ENCODE results near the gene ODAD3. TPM values are rescaled to one million over a fixed set of nuclear protein-coding genes. Genes with fewer than 3 reads are reported as not detected.
"Not testable (repeated sequence)": the region's sequence is repeated elsewhere in the genome, so short reads cannot be mapped to it uniquely, and the experiment has no call there.

The ODAD3 gene
- polyA plus RNA-seq, 3 donors from 2014 or later = not detected

DNA sequence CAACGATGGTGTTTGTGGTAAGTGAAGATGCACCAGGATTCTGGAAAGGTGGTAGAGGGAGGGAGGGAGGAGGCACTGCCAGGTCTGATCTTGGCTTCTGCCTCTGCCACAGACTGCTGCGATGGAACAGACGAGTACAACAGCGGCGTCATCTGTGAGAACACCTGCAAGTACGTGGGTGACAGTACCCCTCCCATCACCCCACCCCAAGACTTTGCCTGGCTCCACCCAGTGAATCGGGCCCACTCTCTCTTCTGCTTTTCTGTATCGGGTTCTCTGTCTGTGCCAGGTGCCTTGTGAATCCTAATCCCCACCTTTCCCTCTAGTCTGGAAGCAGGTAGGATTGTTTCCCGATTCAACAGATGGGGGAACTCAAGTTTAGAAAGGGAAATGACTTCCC, 3.0 kb upstream of the ODAD3 start:
- Mint-ChIP-seq H3K4me3 (peak overlapping the region in 4 of 5 donors; percentile 40 to 100 (median 56)), H3K27me3 (ENCODE audit: low read depth in 3 of 3) (peaks cover 5 to 8% (median 6%) of the 10 kb centered on the region in 3 donors), H3K27ac (peak overlapping the region in 2 of 6 donors; percentile 34 to 76), H3K9me3 (no peaks in the 10 kb centered on the region), H3K36me3 (peaks cover 3 to 25% (median 15%) of the 10 kb centered on the region in 3 donors), H3K4me1 (peaks cover 29 to 47% of the 10 kb centered on the region in 2 donors)
- no peak for DNase-seq

DNA sequence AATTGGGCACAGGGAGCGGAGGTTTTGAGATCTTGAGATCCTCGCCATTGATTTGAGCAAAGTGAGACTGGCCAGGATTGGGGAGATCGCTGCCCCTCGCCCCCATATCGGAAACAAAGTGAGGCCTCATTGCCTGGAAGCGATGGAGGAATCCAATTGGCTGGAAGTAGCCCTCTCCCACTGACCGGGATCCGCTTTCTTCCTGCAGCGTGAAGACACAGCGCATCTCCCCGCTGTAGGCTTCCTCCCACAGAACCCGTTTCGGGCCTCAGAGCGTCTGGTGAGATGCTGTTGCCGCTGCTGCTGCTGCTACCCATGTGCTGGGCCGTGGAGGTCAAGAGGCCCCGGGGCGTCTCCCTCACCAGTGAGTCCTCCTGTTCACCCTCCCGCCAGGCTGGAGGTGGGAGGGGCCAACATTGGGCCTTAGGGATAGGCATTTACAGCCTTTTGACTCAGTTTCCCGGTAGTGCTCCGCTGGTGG, 952 bp upstream of the ODAD3 start:
- peak overlapping the region; percentile 92 to 99 (median 98) for H3K27ac Mint-ChIP-seq
- H3K27me3 Mint-ChIP-seq (ENCODE audit: low read depth in 3 of 3) = peaks cover 5 to 8% (median 6%) of the 10 kb centered on the region in 3 donors
- DNase-seq = peak in 1 of 3 donors; percentile 13
- peak overlapping the region; percentile 99 to 100 (median 100) for H3K4me3 Mint-ChIP-seq
- no peaks in the 10 kb centered on the region for H3K9me3 Mint-ChIP-seq
- H3K36me3 Mint-ChIP-seq = peaks cover 3 to 15% (median 12%) of the 10 kb centered on the region in 3 donors
- peaks cover 26 to 36% of the 10 kb centered on the region in 2 donors for H3K4me1 Mint-ChIP-seq

DNA sequence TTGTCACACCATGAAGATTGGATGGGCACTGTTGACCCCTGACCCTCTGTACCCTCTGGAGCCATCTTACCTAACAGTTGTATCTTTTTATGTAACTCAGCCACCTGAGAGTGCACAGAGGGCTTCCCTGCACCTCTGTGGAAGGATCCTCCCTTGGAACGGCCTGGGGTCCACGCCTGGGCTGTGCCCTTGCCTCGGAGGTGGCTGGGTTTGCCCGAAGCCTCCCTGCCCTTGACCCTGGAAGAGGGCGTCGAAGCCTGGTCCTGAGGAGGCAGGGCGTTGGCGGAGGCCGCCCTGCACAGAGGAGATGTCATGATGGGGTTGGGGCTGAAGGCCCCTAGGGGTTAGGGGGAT, 241 bp downstream of the ODAD3 start:
- H3K36me3 Mint-ChIP-seq = peaks cover 3 to 11% (median 9%) of the 10 kb centered on the region in 3 donors
- peak overlapping the region; percentile 99 to 100 (median 100) for H3K4me3 Mint-ChIP-seq
- peaks cover 24 to 32% of the 10 kb centered on the region in 2 donors for H3K4me1 Mint-ChIP-seq
- DNase-seq = no peak
- peaks cover 5 to 8% (median 6%) of the 10 kb centered on the region in 3 donors for H3K27me3 Mint-ChIP-seq (ENCODE audit: low read depth in 3 of 3)
- no peaks in the 10 kb centered on the region for H3K9me3 Mint-ChIP-seq
- H3K27ac Mint-ChIP-seq = peak overlapping the region; percentile 92 to 99 (median 98)

DNA sequence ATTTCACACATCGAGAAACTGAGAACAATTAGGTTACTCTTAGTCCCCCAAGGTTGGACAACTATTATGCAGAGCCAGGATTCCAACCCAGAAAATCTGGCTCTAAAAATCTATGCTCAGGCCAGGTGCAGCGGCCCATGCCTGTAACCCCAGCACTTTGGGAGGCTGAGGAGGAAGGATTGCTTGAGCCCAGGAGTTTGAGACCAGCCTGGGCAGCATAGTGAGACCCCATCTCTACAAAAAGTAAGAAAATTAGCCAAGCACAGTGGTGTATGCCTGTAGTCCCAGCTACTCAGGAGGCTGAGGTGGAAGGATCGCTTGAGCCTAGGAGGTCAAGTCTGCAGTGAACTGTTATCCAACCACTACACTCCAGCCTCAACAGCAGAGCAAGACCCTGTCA, 1.4 kb downstream of the ODAD3 start:
- Mint-ChIP-seq H3K4me3 (peak overlapping the region in 2 of 5 donors; percentile 21 to 26), H3K27ac (peak overlapping the region in 1 of 6 donors; percentile 40), H3K36me3 (peaks cover 3 to 11% (median 9%) of the 10 kb centered on the region in 3 donors), H3K4me1 (peaks cover 24 to 32% of the 10 kb centered on the region in 2 donors)
- DNase-seq; H3K27me3 Mint-ChIP-seq (ENCODE audit: low read depth in 3 of 3); H3K9me3 Mint-ChIP-seq: not testable (repeated sequence)

- H3K36me3 Mint-ChIP-seq = no peaks in the 10 kb centered on the region
- H3K9me3 Mint-ChIP-seq = no peaks in the 10 kb centered on the region
- peaks cover 7 to 16% (median 9%) of the 10 kb centered on the region in 3 donors for H3K27me3 Mint-ChIP-seq (ENCODE audit: low read depth in 3 of 3)
- peaks cover 17 to 19% of the 10 kb centered on the region in 2 donors for H3K4me1 Mint-ChIP-seq
- no peak overlapping the region for H3K4me3 Mint-ChIP-seq
- no peak overlapping the region for H3K27ac Mint-ChIP-seq
- DNase-seq = no peak
Measured at GRCh38 chr19:11426656-11427055, 8.3 kb downstream of the ODAD3 start.

- Mint-ChIP-seq H3K27ac (no peak overlapping the region), H3K27me3 (ENCODE audit: low read depth in 3 of 3) (peaks cover 12 to 17% (median 12%) of the 10 kb centered on the region in 3 donors), H3K9me3 (no peaks in the 10 kb centered on the region), H3K4me3 (no peak overlapping the region), H3K4me1 (peaks cover 24% of the 10 kb centered on the region in 2 donors), H3K36me3 (no peaks in the 10 kb centered on the region)
- no peak for DNase-seq
Measured at GRCh38 chr19:11425719-11426457, 9.0 kb downstream of the ODAD3 start.

GRCh38 chr19:11423791-11424181, 11.1 kb downstream of the ODAD3 start:
- DNase-seq = no peak
- Mint-ChIP-seq H3K27ac (no peak overlapping the region), H3K4me3 (no peak overlapping the region), H3K27me3 (ENCODE audit: low read depth in 3 of 3) (peaks cover 15 to 24% (median 16%) of the 10 kb centered on the region in 3 donors), H3K36me3 (no peaks in the 10 kb centered on the region), H3K4me1 (peaks cover 30 to 31% of the 10 kb centered on the region in 2 donors), H3K9me3 (no peaks in the 10 kb centered on the region)

DNA sequence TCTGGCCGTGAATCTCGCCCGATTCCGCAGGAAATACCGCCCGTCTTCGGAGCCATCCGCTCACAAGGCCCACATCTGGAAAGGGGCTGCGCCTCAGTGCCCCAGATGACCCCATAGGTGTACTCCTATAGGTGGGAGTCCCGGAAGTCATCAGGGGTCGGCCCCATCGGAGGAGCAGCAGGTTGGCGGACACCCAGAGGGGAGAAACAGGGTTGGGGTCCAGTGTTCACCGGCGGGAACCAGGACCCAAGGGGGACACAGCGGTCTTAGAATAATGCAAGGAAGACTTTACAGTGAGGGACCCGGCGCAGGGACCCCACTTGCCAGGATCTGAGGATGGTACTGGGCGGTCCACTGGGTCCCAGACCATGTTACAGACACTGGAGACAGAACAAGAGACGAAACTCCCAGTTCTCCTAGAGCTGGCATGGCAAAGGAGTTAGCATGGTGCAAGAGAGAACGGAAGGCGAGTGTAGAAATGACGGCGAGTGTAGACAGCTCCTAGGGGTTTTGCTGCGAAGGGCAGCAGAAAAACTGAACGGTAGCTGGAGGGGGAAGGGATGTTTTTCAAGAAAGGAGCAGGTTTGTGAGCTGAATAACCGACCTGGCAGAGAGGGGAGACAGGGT, 11.6 kb downstream of the ODAD3 start:
- H3K27me3 Mint-ChIP-seq (ENCODE audit: low read depth in 3 of 3) = peaks cover 14 to 26% (median 16%) of the 10 kb centered on the region in 3 donors
- peaks cover 30 to 31% of the 10 kb centered on the region in 2 donors for H3K4me1 Mint-ChIP-seq
- H3K4me3 Mint-ChIP-seq = peak overlapping the region; percentile 77 to 87 (median 84)
- DNase-seq = no peak
- H3K36me3 Mint-ChIP-seq = no peaks in the 10 kb centered on the region
- peak overlapping the region in 1 of 6 donors; percentile 53 for H3K27ac Mint-ChIP-seq
- no peaks in the 10 kb centered on the region for H3K9me3 Mint-ChIP-seq

DNA sequence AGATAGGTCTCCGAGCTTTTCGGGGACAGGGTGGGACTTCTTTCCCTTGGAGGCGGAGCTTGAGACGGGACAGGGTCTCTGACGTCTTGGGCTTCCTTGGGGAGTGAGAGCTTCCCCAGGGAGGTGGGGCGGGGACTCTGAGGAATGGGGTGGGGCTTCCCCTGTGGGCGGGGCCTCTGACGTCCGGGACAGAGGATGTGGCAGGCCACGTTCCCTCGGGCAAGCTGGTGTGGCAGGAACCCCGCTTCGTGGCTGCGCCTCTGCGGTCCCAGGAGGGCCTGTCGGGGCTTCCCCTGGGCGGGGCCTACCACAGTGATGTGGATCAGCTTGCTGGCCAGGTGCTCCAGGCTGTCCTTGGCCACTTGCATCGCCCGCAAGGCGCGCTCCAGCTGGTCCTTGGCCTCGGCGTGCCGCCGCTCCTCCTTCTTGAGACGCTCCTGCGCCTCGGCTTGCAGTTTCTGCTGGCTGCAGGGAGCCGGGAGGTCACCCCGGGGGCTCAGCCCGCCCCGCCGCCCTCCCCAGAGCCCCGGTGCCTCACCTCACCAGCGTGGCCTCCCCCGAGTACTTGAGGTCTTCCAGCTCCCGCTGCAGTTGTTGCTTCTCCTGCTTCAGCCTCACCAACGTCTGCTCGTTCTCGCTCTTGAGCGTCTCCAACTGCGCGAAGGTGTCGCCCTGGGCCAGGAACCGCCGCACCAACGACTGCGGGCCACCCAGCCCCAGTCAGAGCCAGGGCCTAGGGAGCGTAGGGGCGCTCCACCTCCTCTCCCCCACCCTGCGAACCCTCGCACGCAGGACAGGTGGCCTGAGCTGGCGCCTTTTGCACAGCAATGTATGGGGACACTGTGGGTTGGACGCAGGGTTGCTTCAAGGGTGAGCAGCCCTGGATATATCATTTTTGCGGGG, 12.5 kb downstream of the ODAD3 start:
- DNase-seq = peak; percentile 69 to 76 (median 75)
- Mint-ChIP-seq H3K27me3 (ENCODE audit: low read depth in 3 of 3) (peaks cover 15 to 25% (median 16%) of the 10 kb centered on the region in 3 donors), H3K27ac (peak overlapping the region in 3 of 6 donors; percentile 10 to 75 (median 34)), H3K4me3 (peak overlapping the region; percentile 77 to 87 (median 84)), H3K4me1 (peaks cover 30 to 31% of the 10 kb centered on the region in 2 donors), H3K36me3 (no peaks in the 10 kb centered on the region), H3K9me3 (no peaks in the 10 kb centered on the region)

DNA sequence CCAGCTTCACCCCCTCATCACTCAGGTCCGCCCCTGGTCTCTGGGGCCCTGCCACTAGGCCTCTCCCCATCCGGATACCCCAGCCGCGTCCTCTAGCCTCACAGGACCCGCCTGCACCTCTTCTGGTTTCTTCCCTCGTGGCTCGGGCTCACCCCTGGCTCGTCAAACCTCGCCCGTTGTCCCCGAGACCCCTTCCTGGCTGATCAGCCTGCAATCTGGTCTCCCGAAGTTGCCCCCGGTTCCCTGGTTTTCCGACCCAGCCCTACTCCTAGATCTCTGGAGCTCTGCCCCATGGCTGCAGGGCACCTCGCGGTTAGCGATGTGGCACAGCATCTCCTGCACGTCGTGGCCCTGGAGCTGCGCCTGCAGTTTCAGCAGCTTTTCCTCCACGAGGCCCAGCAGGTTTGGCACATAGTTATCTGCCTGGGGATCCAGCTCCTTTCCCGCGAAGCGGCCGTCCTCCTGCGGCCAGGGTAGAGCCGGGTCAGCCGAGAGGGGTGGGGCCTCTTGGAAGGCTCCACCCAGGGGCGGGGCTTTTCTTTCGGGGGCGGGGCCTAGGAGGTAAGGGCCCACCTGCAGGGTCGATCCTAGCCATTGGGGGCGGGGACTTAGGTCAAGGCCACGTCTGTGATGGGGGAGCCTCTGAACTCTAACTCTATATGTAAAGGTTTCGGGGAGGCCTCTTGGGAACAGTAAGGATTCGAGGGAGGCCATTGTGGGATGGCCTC, 13.4 kb downstream of the ODAD3 start:
- Mint-ChIP-seq H3K36me3 (no peaks in the 10 kb centered on the region), H3K4me3 (peak overlapping the region; percentile 69 to 86 (median 83)), H3K27ac (peak overlapping the region in 4 of 6 donors; percentile 10 to 75 (median 46)), H3K4me1 (peaks cover 30 to 31% of the 10 kb centered on the region in 2 donors), H3K27me3 (ENCODE audit: low read depth in 3 of 3) (peaks cover 17 to 25% (median 18%) of the 10 kb centered on the region in 3 donors), H3K9me3 (no peaks in the 10 kb centered on the region)
- peak; percentile 44 to 49 (median 49) for DNase-seq

DNA sequence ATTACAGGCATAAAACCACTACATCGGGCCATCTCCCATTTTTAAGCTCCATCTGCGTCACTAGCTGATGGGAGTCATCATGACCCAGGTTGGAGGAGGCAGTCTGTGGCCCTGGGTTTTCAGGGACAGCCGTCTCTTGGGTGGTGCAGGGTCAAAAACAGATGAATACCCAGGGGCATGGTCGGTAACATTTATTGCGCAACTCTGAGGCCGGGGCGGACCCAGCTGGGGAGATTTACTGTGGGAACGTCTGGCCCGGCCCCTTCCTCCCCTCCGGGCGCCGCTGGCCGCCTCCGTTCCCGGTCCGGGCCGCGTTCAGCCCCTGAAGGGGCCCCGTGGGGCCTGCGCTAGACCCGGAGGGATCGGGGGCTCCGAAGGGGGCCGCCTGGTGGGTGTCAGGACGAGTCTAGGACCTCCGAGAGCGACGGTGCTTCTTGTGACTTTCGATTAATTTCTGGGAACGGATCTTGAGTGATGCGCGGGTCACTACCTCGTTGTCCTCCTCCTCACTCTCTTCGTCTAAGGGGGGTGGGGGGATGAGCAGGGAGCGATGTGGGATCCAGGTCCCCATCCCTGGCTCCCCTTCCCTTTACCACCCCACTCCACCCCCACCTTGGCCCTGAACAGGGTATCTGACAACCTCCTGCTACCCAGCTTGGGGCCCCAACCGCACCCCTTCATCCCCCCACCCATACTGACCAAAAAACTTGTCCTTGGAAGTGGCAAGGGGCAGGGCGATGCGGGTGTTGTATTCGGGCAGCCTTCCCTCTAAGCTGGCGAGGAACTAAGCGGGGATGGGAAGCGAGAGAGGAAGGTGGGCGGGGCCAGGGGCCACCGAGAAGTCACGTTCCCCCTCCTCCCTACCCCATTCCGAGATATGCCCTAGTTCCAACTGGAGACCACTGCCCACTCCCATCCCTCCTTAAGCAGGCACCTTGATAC, 14.2 kb downstream of the ODAD3 start:
- H3K27me3 Mint-ChIP-seq (ENCODE audit: low read depth in 3 of 3) = peaks cover 17 to 25% (median 20%) of the 10 kb centered on the region in 3 donors
- peaks cover 30 to 31% of the 10 kb centered on the region in 2 donors for H3K4me1 Mint-ChIP-seq
- H3K27ac Mint-ChIP-seq = no peak overlapping the region
- no peak for DNase-seq
- peak overlapping the region; percentile 69 to 86 (median 83) for H3K4me3 Mint-ChIP-seq
- H3K36me3 Mint-ChIP-seq = no peaks in the 10 kb centered on the region
- no peaks in the 10 kb centered on the region for H3K9me3 Mint-ChIP-seq
